ENCODE data around the gene BIRC7. TPM values are rescaled to one million over a fixed set of nuclear protein-coding genes. Genes with fewer than 3 reads are reported as not detected.

BIRC7 gene
- total RNA-seq, 1 experiment from 2014 or later = 0.96 TPM

GRCh38 chr20:63244468-63244867 lies 8.8 kb downstream of the BIRC7 start:
- ChIA-PET RAD21 (ENCODE audit: low non-redundant PET in 1 of 2, low total read pairs in 2 of 2, uncharacterized antibody in 2 of 2, unreplicated experiment in 2 of 2) (no interaction called here), CTCF (no interaction called here), POLR2A (no interaction called here)
- Histone ChIP-seq H3K4me1 (ENCODE audit: control insufficient read depth in 1 of 2, insufficient read depth in 2 of 2, low read length in 2 of 2) (no peaks in the 10 kb centered on the region), H3K79me2 (ENCODE audit: insufficient read depth, low read length) (no peaks in the 10 kb centered on the region), H3K4me3 (replicated peaks in 1 of 2; ENCODE audit: low read depth in 1 of 2, low read length in 2 of 2) (no peak overlapping the region), H3K27ac (ENCODE audit: low read depth, low read length) (no peak overlapping the region), H3K9ac (ENCODE audit: low read length) (no peak overlapping the region), H3K4me2 (ENCODE audit: low read length) (no peak overlapping the region), H3K27me3 (ENCODE audit: insufficient read depth, low read length) (no peaks in the 10 kb centered on the region), H4K20me1 (ENCODE audit: insufficient read depth) (no peaks in the 10 kb centered on the region), H3K9me2 (ENCODE audit: insufficient read depth) (no peaks in the 10 kb centered on the region), H2AFZ (ENCODE audit: low read depth, low read length, poor library complexity, severe bottlenecking) (no peak overlapping the region), H3K9me3 (ENCODE audit: control insufficient read depth in 1 of 2, insufficient read depth in 1 of 2, low read depth in 1 of 2, low read length in 2 of 2) (no peaks in the 10 kb centered on the region), H3K36me3 (ENCODE audit: control insufficient read depth in 1 of 2, insufficient read depth in 2 of 2, low read length in 2 of 2) (no peaks in the 10 kb centered on the region)
- ATAC-seq (no peak), DNase-seq (ENCODE audit: low read depth, low spot score) (no peak)
- intact Hi-C loops (cut with micrococcal nuclease) = no loop called here
- TF ChIP-seq EGR1 (IDR thresholded peaks at IDR 0.05; ENCODE audit: low read depth) = no peak
- no peak for TF ChIP-seq SIN3A (IDR thresholded peaks at IDR 0.05; ENCODE audit: low read depth)
- TF ChIP-seq MAX (IDR thresholded peaks at IDR 0.05) = no peak
- no peak for TF ChIP-seq ZNF274 (IDR thresholded peaks at IDR 0.05; ENCODE audit: low read depth, low read length)
- TF ChIP-seq JUND (IDR thresholded peaks at IDR 0.05) = no peak
- TF ChIP-seq EZH2phosphoT487 (IDR thresholded peaks at IDR 0.05; ENCODE audit: borderline replicate concordance) = no peak
- no peak for TF ChIP-seq TCF7L2 (IDR thresholded peaks at IDR 0.05; ENCODE audit: borderline replicate concordance, extremely low read depth, insufficient read depth, insufficient read length)
- no peak for TF ChIP-seq EZH2 (IDR thresholded peaks at IDR 0.05)
- TF ChIP-seq RAD21 (IDR thresholded peaks at IDR 0.05; ENCODE audit: low read depth) = no peak
- no peak for TF ChIP-seq FOSL1 (IDR thresholded peaks at IDR 0.05; ENCODE audit: low read depth)
- no peak for TF ChIP-seq SRF (IDR thresholded peaks at IDR 0.05; ENCODE audit: low read depth)
- no peak for TF ChIP-seq YY1 (IDR thresholded peaks at IDR 0.05; ENCODE audit: extremely low read depth, insufficient replicate concordance, low read depth, low read length)
- no peak for TF ChIP-seq POLR2AphosphoS5 (IDR thresholded peaks at IDR 0.05; ENCODE audit: low read depth, low read length)
- TF ChIP-seq ZBTB33 (IDR thresholded peaks at IDR 0.05; ENCODE audit: extremely low read depth, insufficient replicate concordance, low read length) = no peak
- TF ChIP-seq POLR2A (IDR thresholded peaks at IDR 0.05; ENCODE audit: borderline replicate concordance, extremely low read depth, insufficient read depth, insufficient read length) = no peak
- TF ChIP-seq ZFX (IDR thresholded peaks at IDR 0.05) = no peak
- TF ChIP-seq CTCF (IDR thresholded peaks at IDR 0.05 in 2 of 3, conservative IDR thresholded peaks at IDR 0.05 in 1 of 3; ENCODE audit: borderline replicate concordance in 1 of 3, insufficient read depth in 1 of 3, low read depth in 2 of 3, low read length in 2 of 3) = no peak
- TF ChIP-seq CEBPB (IDR thresholded peaks at IDR 0.05; ENCODE audit: low read depth) = no peak
- TF ChIP-seq CBX3 (IDR thresholded peaks at IDR 0.05; ENCODE audit: low read depth) = no peak
- TF ChIP-seq ATF3 (IDR thresholded peaks at IDR 0.05) = no peak
- BruUV-seq (replicated peaks) = no TSS peak
